Fibroblast of skin of left biceps (primary cell): ENCODE data around the gene ANP32A.
A peak's percentile ranks its signal among the peaks of the same experiment; 100 is the strongest.

Source experiments
- DNase-seq, 2 experiments: peaks; one replicate each; pipeline ENCODE4 v3.0.0-alpha.2; 2013; ENCODE audit warnings: low read depth in 2 of 2

Gene ANP32A

DNA sequence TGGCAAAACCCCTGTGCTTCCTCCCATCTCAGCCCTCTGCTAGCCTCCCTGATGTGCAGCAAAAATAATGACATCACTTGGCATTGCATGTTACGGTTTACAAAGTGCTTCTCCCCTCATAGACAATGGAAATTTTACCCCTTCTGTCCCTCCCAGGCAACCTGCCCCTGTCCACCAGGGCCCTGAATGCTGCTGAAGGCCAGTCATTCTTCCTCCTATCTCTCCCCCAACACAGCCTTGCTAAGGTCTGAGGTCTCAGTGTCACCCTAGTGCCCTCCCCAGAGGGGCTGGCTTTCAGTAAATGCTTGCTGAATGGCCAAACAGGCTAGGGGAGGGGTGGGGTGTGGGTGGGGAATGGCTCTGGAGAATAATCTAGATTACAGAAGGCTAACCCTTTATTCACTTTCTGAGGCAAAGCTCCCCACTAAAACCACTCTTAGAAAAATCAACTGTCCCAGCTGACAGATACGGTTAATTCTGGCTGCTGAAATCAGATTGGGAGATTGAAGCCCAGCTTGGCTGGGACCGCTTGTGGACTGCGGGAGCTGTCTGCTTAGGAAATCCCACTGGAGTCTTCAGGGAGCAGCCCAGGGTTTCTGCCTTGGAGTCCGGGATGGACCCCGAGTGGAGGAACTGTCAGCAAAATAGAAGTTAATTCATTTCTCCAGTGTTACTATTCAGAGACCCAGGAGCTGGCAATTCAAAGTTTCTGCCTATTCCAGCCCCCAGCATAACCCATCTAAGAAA is 22.9 kb downstream of the ANP32A start:
- DNase-seq = no peak

DNA sequence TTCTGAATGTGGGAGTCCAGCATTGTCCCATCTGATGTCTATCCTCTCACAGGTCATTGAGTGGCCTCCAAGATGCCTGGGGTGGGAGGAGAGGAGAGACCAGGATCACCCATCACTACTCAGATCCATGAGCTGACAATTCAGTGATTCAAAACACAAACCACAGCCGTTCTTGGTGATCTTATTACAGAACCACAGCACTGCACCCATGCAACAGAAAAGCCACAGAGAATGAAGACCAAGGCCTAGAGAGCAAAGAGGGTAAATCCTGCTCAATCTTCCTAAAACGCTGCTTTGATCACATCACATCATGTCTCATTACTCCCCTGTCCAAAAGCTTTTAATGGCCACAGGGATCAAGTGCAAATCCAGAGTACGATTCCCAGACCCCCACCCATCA is 23.5 kb downstream of the ANP32A start:
- no peak for DNase-seq

GRCh38 chr15:68796576-68796975 is 24.1 kb downstream of the ANP32A start:
- no peak for DNase-seq

- no peak for DNase-seq
Observed at GRCh38 chr15:68795298-68795848, 25.3 kb downstream of the ANP32A start.

DNA sequence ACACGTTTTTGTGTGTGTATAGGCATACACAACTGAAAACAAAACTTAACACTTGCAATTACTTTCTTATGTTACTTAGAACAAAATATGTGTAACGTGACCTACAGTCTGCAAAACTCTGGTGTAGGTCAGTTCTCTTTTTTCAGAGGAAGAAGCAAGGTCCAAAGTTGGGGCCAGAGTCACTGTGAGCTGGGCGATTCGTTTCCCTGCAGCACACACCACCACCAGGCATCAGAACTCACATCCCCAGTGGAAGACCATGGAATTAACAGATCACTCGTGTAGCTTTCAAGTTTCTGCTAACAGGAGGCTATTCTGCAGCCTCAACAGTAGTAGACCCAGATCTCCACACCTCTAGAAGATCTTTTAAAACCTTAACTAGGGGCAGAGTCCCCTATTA is 25.8 kb downstream of the ANP32A start:
- no peak for DNase-seq

GRCh38 chr15:68794307-68794706 is 26.4 kb downstream of the ANP32A start:
- DNase-seq = no peak

- DNase-seq = no peak
Observed at GRCh38 chr15:68793776-68794175, 26.9 kb downstream of the ANP32A start.

DNA sequence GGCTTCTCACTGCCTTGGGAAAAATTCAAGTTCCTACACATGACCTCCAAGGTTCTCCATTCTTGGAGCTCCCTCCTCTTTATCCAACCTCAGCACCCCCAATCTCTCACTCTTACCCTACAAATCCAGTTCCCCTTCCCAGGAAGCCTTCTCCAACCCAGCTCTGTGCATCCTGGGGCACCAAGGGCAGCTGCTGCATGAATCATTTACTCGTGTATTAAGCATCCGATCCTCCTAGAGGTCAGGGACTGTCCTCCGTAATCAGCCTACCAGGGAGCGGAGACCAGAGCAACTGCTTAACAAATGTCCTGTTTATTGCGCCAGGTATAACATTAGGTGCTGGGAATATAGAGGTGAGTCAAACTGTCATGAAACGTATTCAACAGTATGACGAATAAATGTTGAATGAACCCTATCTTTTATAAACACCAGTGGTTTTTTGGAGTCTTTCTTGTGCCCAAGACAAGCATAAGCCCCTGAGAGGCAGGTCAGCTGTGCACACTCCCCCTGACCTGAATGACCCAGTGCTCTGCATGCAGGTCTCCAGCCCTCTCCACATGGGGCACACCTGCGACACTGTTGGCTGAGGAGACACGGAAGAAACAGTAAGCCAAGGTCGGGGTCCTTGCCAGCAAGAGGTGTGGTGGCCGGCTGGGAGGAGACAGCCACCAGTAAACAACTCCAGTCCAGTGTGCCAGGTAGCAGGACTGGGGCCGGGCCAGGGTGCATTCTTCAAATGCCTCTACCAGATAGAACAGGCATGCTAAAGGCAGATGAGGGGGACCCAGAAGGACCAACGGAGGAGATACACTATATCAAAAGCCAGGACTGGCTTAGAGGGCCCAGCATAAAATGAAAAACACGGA is 27.6 kb downstream of the ANP32A start:
- DNase-seq = no peak

- DNase-seq = no peak
Observed at GRCh38 chr15:68791431-68792283, 29.0 kb downstream of the ANP32A start.

DNA sequence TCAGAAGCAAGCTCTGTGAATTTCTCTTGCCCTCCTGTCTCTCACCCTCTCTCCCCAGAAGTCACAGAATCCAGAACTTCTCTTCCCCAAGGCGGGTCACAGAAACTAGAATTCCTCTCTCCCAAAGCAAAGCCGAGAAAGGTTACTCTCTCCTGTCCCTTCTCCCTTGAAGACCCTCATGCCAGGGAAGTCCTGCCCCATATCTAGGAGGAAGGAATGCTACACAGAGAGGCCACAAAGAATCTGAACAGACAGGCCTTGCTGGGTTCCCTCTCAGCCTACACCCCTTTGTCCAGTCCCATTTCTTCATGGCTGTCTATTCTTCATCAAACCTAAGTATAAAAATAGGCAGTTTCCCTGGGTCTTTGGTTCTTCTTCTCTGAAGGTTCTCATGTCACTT is 29.8 kb downstream of the ANP32A start:
- DNase-seq = no peak

GRCh38 chr15:68790242-68790575 is 30.5 kb downstream of the ANP32A start:
- no peak for DNase-seq

GRCh38 chr15:68789534-68790241 is 31.0 kb downstream of the ANP32A start:
- peak; percentile 73 to 74 for DNase-seq

- no peak for DNase-seq
Observed at GRCh38 chr15:68789091-68789490, 31.6 kb downstream of the ANP32A start.

- DNase-seq = no peak
Observed at GRCh38 chr15:68788264-68788624, 32.5 kb downstream of the ANP32A start.

DNA sequence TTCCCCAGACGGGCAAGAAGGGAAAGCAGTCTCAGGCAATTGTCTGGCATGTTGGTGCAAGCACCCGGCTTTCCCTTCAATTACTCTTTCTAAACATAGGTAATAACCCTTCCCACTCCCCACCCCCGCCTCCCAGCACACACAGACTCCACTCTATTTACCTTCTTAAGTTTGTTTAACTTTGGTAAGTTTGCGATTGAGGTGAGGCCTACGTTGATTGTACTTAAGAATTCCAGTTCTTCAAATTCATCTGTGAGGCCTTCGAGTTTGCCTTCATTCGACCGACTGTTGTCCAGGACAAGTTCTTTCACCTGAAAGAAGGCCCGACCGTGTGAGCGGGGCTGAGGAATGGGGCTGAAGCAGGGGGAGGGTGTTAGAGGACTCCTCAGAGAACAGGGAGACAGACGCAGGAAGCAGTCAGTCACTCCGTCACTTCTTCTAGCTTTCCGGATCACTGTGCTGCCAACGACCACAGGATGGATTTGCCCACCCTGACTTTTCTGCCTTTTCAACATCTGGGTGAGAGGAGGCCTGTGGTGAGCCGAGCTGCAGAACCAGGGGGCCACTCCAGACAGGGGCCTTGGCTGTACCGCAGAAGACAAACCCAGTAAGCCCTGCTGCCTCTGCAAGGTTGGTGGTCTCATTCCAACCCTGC is 33.0 kb downstream of the ANP32A start:
- DNase-seq = no peak

DNA sequence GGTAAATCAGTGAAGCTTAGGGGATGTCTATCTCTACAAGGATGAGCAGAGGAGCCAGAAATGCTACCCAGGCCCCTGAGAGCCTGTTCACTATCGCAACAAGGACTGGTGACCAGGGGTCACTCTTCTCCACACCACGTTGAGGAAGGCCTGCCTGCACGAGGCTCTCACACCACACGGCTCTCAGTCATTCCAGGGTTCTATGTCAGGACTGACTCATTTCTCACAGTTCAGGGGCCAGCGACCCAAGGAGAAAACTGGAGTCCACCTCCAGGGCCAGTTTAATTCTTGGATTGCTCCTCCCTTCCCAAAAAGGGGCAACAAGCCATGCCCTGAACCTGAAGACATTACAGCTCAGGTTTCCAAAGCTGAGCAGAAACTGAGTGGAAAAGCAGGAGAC is 33.9 kb downstream of the ANP32A start:
- no peak for DNase-seq

DNA sequence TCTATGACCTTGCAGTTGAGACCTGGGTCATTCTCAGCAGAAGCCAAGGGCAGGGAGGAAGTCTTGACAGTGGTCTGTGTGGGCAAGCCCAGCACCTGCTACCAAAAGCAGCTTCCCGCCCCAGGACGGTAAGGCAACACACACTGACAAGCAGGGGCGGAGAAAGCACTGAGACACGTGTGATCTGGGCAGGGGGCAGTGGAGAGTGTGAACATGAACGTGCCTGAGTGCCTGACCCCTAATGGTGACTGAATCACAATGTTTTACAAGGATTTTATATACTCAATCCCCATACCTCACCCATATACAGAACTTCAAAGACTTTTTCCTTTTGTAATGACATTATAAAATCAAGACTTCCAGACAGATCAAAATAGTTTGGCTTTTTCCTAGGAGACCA is 35.2 kb downstream of the ANP32A start:
- DNase-seq = no peak

DNA sequence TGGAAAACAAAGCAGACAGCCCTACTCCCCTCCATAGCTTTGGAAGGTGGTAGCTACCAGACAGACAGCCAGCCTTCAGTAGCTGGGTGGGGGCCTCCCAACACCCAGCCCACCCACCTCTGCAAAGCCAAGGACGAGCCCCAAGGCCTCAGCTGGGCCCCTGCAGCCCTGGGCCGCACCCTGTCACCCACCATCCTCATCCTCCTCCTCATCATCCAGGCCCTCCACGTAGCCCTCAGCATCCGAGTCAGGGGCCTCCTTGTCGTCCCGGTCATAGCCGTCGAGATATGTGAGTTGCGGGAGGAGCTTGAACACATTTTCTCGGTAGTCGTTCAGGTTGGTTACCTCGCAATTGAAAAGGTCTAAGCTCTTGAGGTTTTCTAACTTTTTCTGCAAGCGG is 36.5 kb downstream of the ANP32A start:
- DNase-seq = no peak

DNA sequence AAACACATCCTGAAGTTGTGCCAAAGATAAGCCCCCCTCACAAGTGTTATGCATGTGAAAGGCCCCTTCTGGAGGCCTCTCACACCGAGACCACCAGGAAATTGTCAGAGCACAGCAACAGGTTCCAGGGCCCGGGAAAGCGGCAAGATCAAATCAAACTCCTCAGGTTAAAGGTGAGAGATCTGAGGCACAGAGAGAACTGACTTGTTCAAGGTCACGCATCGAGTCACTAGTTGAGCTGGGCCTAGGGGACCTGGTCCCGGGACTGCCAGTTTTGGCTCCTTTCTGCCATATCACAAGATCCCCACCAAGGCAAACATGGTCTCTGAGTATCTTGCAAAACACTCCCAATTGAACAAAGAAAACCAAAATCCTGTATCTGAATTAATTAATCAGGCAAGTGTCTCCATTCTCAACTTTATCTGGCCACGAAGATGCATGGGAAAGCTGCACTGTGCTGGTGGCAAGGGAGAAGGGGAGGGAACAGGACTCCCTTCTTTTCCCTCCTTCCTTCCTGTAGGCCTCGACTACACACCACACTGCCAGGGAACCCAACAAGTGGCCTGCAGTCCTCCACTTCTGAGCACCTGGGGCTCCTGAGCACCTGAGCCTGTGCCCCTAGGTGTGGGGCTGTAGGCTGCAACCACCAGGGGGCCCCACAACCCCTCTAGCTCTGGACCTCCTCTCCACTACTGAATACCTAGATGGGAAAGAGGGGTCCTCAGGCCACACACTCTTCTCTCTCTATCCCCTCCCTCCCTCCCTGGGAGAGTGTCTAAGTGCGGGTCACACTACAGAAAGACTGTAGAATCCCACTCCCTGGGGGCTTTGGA is 37.3 kb downstream of the ANP32A start:
- no peak for DNase-seq

- no peak for DNase-seq
Observed at GRCh38 chr15:68782589-68783161, 38.0 kb downstream of the ANP32A start.
